DOHH2 (cell line): Measurements from ENCODE around the gene TNFRSF13B.
"Not testable (repeated sequence)": the region's sequence is repeated elsewhere in the genome, so short reads cannot be mapped to it uniquely, and the experiment has no call there.

ENCODE experiments used
- H3F3A ChIP-seq: fragments of 200-600 bp; sonication (generic), shearing (Covaris generic); 2 replicates; pipeline ENCODE4 v1.6.0; 2016; ENCODE audit warnings: antibody characterized with exemption, mild to moderate bottlenecking; ENCODE audit not compliant: control insufficient read depth, insufficient read depth
- H3K27ac ChIP-seq: fragments of 200-600 bp; sonication (generic); 2 replicates; pipeline ENCODE4 v1.5.1; 2014; ENCODE audit warnings: low read depth, mild to moderate bottlenecking, low read length, moderate library complexity
- H3K27me3 ChIP-seq: fragments of 200-600 bp; sonication (generic); 2 replicates; pipeline ENCODE4 v1.6.1; 2014; ENCODE audit warnings: mild to moderate bottlenecking, low read length, mixed read lengths; ENCODE audit not compliant: control insufficient read depth
- H3K36me3 ChIP-seq: fragments of 200-600 bp; sonication (generic); 2 replicates; pipeline ENCODE4 v1.6.1; 2014; ENCODE audit warnings: mild to moderate bottlenecking, low read length, moderate library complexity, mixed read lengths; ENCODE audit not compliant: control insufficient read depth
- H3K4me1 ChIP-seq: fragments of 200-600 bp; sonication (generic); 2 replicates; pipeline ENCODE4 v1.6.1; 2014; ENCODE audit warnings: mild to moderate bottlenecking, low read length, mixed read lengths; ENCODE audit not compliant: control insufficient read depth
- H3K4me2 ChIP-seq: fragments of 200-600 bp; sonication (generic); 2 replicates; pipeline ENCODE4 v1.6.0; 2014; ENCODE audit warnings: mild to moderate bottlenecking, low read length, moderate library complexity
- H3K4me3 ChIP-seq: fragments of 200-600 bp; sonication (generic); 2 replicates; pipeline ENCODE4 v1.5.1; 2014; ENCODE audit warnings: mild to moderate bottlenecking, low read length, mixed read lengths
- H3K79me2 ChIP-seq: fragments of 200-600 bp; sonication (generic); 2 replicates; pipeline ENCODE4 v1.6.1; 2014; ENCODE audit warnings: mild to moderate bottlenecking, low read length, mixed read lengths; ENCODE audit not compliant: control insufficient read depth
- H3K9me2 ChIP-seq: fragments of 200-600 bp; sonication (generic); replicated peaks from 2 replicates; pipeline ENCODE4 v1.6.1; 2014; ENCODE audit warnings: mild to moderate bottlenecking, low read length, mixed read lengths; ENCODE audit not compliant: control insufficient read depth
- H3K9me3 ChIP-seq: fragments of 200-600 bp; sonication (generic); 2 replicates; pipeline ENCODE4 v1.6.1; 2014; ENCODE audit warnings: antibody characterized with exemption, low read length, mixed read lengths; ENCODE audit not compliant: control insufficient read depth, insufficient read depth
- H4K20me1 ChIP-seq: fragments of 200-600 bp; sonication (generic); 2 replicates; pipeline ENCODE4 v1.6.0; 2014; ENCODE audit warnings: low read depth, mild to moderate bottlenecking, antibody characterized with exemption, low read length, moderate library complexity; ENCODE audit not compliant: control insufficient read depth, insufficient read depth
- EZH2phosphoT487 ChIP-seq: fragments of 200-600 bp; sonication (generic); IDR thresholded peaks from 2 replicates; pipeline ENCODE4 v1.6.1; 2017; ENCODE audit warnings: borderline replicate concordance, mild to moderate bottlenecking, antibody characterized with exemption, low read length, moderate library complexity, mixed read lengths
- TF ChIP-seq, protein P1 (sequence below): fragments of 200-600 bp; sonication (generic); IDR thresholded peaks from one replicate; pipeline ENCODE4 v1.5.1; 2014; ENCODE audit warnings: antibody characterized with exemption, mild to moderate bottlenecking, low read depth, low read length; ENCODE audit not compliant: poor library complexity, severe bottlenecking

TNFRSF13B gene

GRCh38 chr17:17001076-17001777 lies 29.3 kb upstream of the TNFRSF13B start:
- no peaks in the 10 kb centered on the region for H3K36me3 ChIP-seq
- H3K27ac ChIP-seq = no peak overlapping the region
- H3K9me2 ChIP-seq = no peaks in the 10 kb centered on the region
- no peak for TF ChIP-seq EZH2phosphoT487
- TF ChIP-seq, protein P1, sequence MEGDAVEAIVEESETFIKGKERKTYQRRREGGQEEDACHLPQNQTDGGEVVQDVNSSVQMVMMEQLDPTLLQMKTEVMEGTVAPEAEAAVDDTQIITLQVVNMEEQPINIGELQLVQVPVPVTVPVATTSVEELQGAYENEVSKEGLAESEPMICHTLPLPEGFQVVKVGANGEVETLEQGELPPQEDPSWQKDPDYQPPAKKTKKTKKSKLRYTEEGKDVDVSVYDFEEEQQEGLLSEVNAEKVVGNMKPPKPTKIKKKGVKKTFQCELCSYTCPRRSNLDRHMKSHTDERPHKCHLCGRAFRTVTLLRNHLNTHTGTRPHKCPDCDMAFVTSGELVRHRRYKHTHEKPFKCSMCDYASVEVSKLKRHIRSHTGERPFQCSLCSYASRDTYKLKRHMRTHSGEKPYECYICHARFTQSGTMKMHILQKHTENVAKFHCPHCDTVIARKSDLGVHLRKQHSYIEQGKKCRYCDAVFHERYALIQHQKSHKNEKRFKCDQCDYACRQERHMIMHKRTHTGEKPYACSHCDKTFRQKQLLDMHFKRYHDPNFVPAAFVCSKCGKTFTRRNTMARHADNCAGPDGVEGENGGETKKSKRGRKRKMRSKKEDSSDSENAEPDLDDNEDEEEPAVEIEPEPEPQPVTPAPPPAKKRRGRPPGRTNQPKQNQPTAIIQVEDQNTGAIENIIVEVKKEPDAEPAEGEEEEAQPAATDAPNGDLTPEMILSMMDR = no peak
- 0 out of 2 replicates have a peak, but pooled peaks cover 2% of the 10 kb centered on the region for H3K4me1 ChIP-seq
- no peaks in the 10 kb centered on the region for H3K27me3 ChIP-seq
- no peak overlapping the region for H3K4me3 ChIP-seq
- no peaks in the 10 kb centered on the region for H3F3A ChIP-seq
- H3K79me2 ChIP-seq = no peaks in the 10 kb centered on the region
- no peaks in the 10 kb centered on the region for H4K20me1 ChIP-seq
- no peaks in the 10 kb centered on the region for H3K9me3 ChIP-seq
- no peak overlapping the region for H3K4me2 ChIP-seq

DNA sequence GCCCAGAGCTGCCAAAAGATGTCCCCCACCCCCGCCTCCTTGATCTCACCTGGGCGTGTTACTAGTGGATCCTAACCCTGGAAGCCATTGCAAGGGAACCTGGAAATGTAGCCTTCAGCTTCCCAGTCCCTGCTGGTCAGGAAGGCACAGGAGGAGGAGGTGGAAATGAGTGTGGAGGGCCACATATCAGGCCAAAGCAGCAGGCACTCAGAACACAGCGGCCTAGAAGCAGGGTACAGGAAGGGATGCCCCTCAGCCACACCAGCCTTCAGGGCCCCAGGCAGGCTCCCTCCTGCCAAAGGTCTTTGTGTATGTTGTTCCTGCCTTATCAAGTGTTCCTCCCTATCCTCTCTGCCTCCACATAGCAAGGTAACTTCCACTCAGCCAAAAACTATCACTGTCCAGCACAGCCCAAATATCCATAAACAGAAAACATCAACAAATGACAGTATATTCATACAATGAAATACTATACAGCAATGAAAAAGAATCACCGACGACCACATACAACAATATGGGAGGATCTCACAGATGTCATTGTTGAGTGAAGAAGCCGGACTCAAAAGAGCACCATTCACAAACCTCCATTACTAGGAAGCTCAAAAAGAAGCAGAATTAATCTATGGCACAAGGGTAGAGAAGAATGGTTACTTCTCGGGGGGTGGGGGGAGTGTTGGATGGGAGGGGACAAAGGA lies 28.2 kb upstream of the TNFRSF13B start:
- no peaks in the 10 kb centered on the region for H3K36me3 ChIP-seq
- no peak for TF ChIP-seq EZH2phosphoT487
- TF ChIP-seq, protein P1 = no peak
- H3K79me2 ChIP-seq = no peaks in the 10 kb centered on the region
- H3K27ac ChIP-seq = no peak overlapping the region
- 0 out of 2 replicates have a peak, but pooled peaks cover 2% of the 10 kb centered on the region for H3K4me1 ChIP-seq
- no peaks in the 10 kb centered on the region for H3F3A ChIP-seq
- H3K9me3 ChIP-seq = no peaks in the 10 kb centered on the region
- H3K27me3 ChIP-seq = no peaks in the 10 kb centered on the region
- no peak overlapping the region for H3K4me2 ChIP-seq
- no peaks in the 10 kb centered on the region for H4K20me1 ChIP-seq
- H3K9me2 ChIP-seq = no peaks in the 10 kb centered on the region
- no peak overlapping the region for H3K4me3 ChIP-seq

DNA sequence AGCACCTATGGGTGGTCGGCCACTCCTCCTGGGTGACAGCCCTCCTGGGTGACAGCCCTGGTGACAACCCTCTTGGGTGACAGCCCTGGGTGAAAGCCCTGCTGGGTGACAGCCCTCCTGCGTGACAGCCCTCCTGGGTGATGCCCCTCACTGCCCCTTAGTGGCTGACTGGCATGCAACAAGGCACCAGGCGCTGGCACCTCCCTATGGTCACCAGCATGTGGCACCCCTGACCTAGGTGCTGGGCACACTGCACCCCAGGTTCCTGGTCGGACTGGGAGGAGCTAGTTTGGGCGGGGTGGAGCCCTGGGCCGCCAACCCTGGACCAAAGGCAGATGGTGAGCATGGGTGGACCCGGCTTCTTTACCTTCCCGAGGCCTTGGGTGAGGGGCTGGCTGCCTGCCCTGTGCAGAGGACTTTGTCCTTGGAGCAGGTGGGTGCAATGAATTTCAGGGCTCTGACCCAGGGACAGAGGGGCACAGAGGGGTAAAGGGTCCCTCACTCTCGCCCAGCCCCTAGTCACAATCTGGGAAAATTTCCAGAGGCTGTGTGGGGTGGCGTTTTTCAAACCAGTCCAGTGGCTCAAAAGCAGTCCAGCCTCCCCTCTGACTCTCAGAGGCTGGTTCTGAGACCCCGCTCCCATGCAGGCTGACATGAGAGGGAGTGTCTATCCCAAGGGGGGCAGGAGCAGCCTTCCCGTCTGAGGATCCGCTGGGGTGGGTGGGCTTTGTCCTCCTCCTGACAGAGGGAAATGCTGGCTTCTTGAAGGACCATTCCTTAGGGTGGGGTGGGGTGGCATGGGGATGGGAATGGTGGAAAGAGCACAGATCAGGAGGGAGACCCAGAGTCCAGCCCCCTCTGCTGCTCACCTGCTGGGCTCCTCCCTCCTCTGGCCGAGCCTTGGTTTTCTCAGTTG lies 25.9 kb upstream of the TNFRSF13B start:
- no peaks in the 10 kb centered on the region for H3K9me2 ChIP-seq
- no peaks in the 10 kb centered on the region for H3K27me3 ChIP-seq
- no peak for TF ChIP-seq EZH2phosphoT487
- TF ChIP-seq, protein P1 = peak; percentile 38
- H3K79me2 ChIP-seq = no peaks in the 10 kb centered on the region
- no peaks in the 10 kb centered on the region for H3K36me3 ChIP-seq
- no peaks in the 10 kb centered on the region for H3F3A ChIP-seq
- no peak overlapping the region for H3K4me3 ChIP-seq
- no peaks in the 10 kb centered on the region for H3K9me3 ChIP-seq
- no peaks in the 10 kb centered on the region for H4K20me1 ChIP-seq
- no peak overlapping the region for H3K4me2 ChIP-seq
- H3K27ac ChIP-seq = no peak overlapping the region
- 0 out of 2 replicates have a peak, but pooled peaks cover 2% of the 10 kb centered on the region for H3K4me1 ChIP-seq

GRCh38 chr17:16996726-16997125 lies 24.8 kb upstream of the TNFRSF13B start:
- H3K4me3 ChIP-seq, H3K79me2 ChIP-seq, H3K36me3 ChIP-seq, H3K27me3 ChIP-seq, H3K4me1 ChIP-seq, H3F3A ChIP-seq, H3K4me2 ChIP-seq, H3K27ac ChIP-seq, H3K9me2 ChIP-seq, H3K9me3 ChIP-seq, H4K20me1 ChIP-seq: not testable (repeated sequence)
